ENCODE data around the gene ASCC1.
A peak's percentile ranks its signal among the peaks of the same experiment; 100 is the strongest.

The ASCC1 gene

DNA sequence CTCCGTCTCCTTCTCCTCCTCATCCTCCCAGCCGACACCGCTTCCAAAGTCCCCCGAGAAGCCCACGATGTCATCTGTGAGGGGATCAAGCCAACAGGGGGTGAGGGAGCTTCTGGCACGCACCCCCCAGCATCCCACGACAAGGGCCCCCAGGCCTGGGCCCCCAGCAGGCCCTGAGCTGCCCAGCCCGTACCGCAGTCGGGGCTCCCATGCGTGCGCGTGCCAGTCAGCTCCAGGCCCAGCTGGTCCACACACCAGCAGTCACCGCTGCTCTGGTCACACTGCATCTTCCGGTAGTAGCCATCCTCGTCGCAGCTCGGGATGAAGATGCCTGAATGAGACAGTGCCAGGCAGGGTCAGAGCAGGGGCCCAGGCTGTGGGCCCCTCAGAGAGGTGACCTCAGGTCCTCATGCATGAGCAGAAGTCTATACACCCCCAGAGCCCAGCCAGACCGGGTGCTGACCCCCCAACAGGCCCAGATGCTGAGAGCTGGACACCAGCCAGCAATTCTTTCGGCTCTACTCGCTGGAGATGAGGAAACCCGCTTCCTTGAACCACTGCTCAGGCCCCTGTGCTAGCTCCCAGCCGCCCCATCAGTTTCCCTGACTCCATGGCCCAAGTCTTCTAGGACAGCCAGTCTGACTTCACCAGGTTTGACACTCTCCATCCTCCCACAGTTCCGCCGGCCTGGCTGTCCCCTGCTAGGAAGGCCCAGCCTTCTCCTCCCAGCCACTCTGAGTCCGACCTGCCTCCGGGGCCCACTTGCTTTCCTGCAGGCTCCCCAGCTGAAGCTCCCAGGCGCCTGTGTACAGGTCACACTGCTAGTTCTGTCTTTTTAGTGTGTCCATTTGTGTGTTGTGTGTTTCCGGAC is 153.0 kb downstream of the ASCC1 start:
- no peak for DNase-seq

DNA sequence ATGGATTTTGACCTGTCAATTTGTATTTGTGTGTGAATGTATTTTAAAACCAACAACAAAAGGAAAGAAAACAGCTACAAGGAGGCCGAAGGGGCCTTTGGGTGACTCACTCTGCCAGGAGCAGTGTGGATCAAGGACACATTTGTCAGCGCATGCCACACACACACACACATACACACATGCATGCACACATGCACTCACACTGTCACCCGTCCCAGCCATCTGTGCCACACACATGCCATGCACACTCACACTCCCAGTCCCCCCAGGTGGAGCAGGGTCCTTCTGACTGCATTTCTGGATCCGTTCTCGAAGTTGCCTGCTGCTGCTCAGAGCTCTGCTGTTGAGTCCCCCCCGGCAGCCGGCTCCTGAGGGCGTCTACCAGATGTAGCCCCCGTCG is 153.7 kb downstream of the ASCC1 start:
- no peak for DNase-seq

DNA sequence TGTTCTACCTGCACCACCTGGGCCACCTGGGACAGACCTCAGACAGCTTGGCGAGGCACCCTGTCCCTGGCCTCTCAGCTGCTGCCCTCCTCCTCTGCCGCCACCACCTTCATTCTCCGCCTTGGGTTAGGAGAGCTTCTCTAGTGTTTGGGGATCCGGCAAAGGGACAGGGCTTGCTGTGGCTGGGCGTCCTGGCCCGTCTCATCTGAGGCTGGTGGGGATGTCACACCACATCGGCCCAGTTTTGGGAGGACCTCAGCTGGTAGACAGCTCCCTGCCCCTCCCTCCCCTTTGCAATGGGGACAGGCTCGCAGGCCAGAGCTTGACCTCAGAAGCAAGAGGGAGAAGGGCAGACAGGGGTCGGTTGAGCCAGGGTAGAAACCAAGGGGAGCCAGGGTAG is 154.1 kb downstream of the ASCC1 start:
- no peak for DNase-seq

DNA sequence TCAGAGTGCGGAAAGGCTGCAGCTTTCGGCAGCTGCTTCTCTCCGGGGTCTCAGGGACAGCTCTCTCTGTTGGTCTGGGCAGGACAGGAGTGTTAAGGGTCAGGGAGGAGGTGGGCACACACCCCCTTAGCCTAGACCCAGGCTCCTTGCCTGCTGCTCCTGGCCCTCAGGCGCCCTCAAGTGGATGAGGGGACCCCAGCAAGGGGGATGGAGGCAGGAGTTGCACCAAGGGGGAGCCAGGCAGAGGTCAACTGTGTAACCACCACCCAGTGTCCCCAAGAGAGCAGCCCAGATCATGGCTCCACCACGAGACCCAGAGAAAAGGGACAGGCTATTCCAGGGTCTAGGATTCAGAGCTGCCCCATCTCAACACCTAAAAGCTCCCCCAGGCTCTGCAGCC is 154.6 kb downstream of the ASCC1 start:
- DNase-seq: no peak

DNA sequence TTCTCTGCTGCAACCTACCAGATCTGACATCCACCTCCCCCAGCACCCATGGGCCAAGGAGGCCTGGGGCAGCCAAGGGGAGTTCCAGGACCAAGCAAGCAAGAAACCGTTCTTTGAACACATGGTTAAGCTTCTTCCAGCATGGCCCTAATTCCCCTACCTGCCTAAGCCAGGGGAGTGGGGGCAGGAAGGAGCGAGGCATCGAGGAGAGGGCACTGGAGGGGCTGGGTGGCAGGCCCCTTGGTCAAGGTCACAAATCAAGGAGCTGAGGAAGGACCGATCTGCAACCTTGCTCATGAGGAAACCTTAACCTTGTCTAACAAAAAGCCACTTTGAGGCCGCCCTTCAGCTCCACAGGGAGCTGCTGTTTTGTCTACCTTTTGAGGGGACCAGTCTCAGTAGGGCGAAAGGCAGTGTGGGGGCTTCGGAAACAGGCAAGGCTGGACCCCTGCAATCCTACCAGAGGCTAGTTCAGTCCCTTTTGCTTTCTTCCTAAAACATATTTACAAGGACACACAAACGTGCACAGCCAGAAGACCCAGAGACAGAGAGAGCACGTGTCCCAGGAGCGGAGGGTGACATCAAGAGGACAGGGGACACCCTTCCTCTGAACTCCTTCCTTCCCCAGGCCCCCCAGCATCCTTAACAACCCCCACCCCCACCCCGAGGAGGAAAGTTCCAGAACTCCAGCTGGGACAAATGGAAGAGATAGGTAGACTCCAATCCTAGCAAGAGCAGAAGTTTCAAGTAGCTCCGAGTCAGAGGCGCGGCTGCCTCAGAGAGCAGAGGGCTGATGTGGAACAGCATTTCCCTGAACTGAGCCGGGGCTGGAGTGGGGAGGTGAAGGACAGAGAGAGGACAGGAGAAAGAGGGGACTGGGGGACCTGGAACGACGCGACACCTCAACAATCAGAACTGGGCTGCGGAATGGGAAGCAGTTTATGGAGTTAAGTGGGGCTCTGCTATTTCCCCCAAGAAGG is 155.9 kb downstream of the ASCC1 start:
- no peak for DNase-seq

DNA sequence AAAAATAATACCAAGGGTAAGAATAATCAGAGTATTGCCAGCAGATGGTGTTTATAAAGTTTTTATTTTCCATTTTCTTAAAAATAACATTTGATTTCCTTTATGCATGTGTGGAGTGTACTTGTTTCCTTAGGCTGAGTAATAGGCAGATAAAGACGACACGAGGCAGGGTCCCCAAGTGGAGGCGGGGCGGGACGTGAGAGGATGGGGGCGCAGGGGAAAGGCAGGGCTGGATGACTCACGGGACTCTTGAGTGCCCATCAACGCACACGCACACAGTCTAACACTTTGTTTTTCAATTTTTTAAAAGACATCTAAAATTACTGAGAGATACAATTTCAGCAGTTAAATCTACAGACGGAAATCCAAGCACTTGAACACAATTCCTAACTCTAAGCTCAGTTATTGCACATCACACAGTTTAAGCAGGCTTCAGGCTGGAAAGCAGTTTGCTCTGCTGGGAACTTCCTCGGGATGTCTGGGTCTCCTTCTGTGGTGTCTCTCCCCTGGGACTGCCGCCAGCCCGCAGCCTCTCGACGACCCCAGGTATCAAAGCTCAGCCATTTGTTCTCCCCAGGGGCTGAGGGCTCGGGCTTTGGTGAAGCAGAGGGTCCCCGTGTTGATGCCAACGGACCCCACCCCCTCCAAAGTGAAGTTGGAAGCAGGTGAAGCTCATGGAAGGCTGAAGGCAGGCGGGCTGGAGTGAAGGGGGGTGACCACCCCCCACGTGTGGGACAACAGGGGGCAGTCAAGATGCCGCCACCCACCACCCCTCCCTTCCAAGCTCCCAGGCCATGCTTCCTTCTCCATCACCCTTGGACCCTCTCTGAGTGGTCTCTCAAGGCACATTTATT is 156.9 kb downstream of the ASCC1 start:
- peak; percentile 52 for DNase-seq

DNA sequence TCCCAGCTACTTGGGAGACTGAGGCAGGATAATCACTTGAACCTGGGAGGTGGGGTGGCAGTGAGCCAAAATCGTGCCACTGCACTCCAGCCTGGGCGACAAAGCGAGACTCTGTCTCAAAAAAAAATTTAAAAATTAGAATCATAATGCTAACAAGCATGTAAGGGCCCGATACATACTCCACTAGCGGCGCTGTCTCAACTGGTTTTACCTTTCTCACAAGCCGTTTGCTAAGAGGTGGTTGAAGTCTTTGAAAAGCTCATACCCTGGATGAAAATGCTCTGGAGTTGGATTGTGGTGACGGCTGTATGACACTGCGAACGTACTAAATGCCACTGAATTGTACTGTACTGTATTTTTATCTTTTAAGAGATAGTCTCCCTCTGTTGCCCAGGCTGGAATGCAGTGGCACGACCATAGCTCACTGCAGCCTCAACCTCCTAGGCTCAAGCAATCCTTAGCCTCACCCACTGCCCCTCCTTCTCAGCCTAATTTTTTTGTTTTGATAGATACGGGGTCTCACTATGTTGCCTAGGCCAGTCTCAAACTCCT is 157.7 kb downstream of the ASCC1 start:
- DNase-seq: no peak

DNA sequence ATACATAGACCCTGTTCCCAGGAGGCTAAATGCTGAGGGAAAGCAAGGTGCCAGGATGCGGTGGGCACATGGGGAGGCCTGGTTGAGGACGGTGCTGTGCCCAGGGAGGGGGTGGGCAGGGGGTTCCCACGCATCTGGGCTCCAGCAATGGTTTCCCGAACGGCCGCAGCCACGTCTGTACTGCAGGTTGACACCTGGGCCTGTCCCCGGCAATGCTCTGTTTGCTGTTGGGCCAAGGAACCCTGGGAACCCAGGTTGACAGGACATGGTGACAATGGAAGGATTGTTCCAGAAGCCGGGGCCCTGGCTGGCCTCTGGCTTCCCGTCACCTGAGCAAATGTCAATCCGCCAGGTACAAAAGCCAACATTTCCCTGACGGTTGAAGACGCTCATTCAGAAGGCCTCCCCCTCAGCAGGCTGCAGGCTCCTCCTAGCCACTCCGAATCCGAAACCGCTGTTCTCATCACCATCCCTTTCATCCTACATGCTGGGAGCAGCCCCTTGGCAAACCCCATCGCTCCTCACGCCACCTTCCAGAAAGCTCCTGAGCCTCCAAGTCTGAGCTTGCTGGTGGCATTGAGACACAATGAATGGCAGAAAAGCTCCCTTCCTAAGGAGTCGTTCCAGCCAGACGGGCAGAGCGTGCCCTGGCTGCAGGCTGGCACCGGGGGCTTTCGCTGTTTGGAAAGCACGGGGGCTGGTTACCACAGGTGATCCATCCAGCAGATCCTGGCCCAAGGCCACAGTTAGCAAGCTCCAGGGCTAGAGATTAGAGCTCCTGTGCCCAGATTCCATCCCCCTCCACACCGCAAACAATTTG is 158.9 kb downstream of the ASCC1 start:
- no peak for DNase-seq

DNA sequence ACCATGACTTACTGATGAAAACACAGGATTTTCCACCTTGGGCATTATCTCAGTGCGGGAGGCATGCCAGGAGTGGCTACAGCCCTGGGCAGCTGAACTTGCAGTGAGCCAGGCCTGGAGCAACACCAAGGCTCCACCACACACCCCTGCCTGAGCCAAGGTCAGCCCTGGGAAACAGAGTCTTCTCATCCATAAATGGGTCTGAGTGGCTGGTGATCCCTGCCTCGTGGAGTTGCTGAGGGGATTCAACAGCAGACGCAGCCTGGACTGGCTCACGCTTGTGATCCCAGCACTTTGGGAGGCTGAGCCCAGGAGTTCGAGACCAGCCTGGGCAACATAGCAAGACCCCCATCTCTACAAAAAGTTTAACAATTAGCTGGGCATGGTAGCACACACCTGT is 160.0 kb downstream of the ASCC1 start:
- no peak for DNase-seq

DNA sequence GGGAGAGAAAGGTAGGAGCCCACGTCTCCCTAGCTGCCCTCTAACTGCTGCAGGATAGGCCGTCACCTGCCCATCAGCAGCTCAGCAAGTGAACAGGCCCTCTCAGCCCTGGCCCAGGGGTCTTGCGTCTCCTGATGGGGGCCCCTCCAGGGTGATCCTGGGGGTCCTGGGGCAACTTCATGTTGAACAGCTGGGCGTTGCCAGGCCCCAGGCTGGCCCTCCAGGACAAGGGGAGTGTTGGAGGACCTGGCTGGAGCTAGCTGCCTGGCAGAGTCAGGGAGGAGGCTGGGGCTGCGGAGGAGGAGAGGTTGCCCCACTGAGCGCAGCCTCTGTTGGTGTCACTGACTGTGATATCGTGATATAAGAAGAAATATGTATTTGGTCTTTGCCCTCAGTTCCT is 162.4 kb downstream of the ASCC1 start:
- no peak for DNase-seq

DNA sequence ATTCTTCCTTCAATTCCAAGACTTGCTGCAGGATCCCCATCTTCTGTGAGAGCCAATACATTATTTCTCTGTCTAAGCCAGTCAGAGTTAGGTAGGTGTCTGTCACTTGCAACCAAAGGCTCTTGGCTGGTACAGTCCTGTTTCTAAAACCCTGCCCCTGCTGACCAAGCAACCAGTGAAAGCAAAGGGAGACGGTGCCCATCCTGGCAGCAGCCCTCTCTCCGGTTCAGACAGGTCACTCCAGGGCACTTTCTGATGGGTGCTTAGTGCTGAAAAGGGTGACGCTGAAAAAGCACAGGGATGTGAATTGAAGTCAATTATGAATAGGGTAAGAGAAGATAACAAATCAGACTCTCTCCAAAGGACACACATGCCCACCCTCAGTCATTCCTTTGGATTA is 165.2 kb downstream of the ASCC1 start:
- no peak for DNase-seq

DNA sequence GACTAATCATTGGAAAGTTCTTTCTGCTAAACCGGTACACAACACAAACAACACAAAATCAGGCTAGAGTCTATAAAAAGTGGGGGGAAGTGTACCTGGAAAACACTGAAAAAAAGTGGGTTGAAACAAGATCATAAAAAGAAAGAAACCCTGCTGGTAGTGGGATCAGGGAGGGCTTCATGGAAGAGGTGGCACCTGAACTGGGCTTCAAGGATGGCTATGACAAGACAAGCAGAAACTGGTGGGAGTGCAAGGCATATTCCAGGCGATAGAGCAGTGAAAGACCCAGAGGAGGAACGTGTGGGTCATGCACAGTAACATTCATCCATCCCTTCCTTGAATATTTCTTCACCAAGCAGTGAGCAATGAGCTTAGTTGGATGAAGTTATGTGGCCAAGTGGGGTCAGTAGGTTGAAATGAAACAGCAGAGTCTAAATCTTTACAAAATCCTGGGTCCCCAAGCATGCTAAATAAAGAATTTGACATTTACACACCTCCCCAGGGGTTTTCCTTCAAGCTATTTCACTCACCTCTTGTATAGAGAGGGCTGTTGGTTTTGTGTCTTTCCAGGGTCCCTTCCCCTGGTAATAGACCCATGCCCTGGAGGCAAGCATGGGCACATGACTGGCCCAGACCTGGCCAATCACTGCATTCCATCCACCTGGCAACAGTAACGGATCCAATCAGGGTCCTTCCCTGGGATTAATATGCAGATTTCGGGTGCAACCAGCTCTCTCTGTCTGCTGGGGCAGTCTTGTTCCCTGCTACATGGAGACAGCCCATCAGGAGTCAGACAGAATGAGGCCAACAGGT is 165.9 kb downstream of the ASCC1 start:
- no peak for DNase-seq

DNA sequence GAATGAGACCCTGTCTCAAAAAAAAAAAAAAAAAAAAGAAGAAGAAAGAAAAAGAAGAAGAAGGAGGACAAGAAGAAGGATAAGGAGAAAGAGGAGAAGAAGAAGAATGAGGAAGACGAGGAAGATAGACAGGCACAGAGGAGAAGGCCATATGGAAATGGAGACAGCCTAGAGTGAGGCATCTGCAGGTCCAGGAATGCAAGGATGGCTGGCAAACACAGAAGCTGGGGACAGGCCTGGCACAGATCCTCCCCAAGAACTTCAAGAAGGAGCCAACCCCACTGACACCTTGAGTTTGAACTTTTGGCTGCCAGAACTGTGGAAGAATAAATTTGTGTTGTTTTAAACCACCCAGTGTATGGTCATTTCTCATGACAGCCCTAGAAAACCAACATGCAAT is 166.6 kb downstream of the ASCC1 start:
- DNase-seq: no peak

DNA sequence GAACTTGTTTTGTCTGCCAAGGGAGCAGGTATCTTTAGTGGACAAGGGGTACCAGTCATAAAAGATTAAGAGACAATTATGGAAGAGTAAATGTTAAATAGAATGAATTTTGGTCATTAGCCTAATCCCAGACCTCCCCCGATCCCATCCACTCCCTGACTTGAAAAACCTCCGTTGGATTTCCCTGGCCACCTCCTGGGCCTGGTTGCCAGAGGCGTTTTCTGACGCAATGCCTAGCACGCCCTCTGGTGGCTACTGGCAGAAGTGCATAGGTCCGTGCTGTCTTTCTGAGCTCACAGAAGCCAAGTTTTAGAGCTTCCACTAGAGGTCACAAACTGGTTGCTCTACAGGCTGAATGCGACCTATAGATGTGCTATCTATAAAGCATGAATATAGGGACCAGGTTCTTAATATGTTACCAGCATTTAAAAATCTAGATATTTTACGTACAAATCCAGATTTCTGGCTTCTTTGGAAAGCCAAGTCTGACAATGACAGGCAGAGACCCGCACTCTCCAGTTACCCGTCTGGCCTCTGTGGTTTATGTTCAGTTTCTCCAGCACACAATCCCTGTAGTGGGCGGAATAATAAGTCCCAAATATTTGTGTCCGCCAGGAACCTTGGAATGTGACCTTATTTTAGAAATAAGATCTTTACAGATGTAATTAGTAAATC is 167.5 kb downstream of the ASCC1 start:
- peak; percentile 91 for DNase-seq

All from activated naive CD4-positive, alpha-beta T cell treated with anti-CD3 and anti-CD28 coated beads, Interleukin-2, amount 50 U/mL, for 16 hours (primary cell).